ENCODE data around the gene MTX1.
A peak's percentile ranks its signal among the peaks of the same experiment; 100 is the strongest.
"Not testable (repeated sequence)": the region's sequence is repeated elsewhere in the genome, so short reads cannot be mapped to it uniquely, and the experiment has no call there.

Gene MTX1

GRCh38 chr1:155246796-155247195 lies 38.3 kb downstream of the MTX1 start:
- not testable (repeated sequence) for H2BK5ac ChIP-seq (ENCODE audit: low read length); H3K27me3 ChIP-seq (ENCODE audit: insufficient read depth, low read length, poor library complexity); H3K9ac ChIP-seq (ENCODE audit: low read length); H3K27ac ChIP-seq (ENCODE audit: low read depth, low read length); DNase-seq; H3K79me1 ChIP-seq (ENCODE audit: low read length); H2AK5ac ChIP-seq (ENCODE audit: low read length); H4K8ac ChIP-seq (ENCODE audit: low read depth, low read length); H3K56ac ChIP-seq (ENCODE audit: low read length); H3K4me1 ChIP-seq (ENCODE audit: control insufficient read depth, low read depth, low read length); H3K23ac ChIP-seq (ENCODE audit: low read length); H2BK15ac ChIP-seq (replicated peaks; ENCODE audit: low read depth); H3K4ac ChIP-seq (ENCODE audit: low read depth, low read length); H3K4me3 ChIP-seq (ENCODE audit: low read length); H4K5ac ChIP-seq (ENCODE audit: low read length); H3K4me2 ChIP-seq (ENCODE audit: low read length); H3K18ac ChIP-seq (ENCODE audit: low read length); H2BK120ac ChIP-seq (ENCODE audit: low read depth, low read length); H3K79me2 ChIP-seq (ENCODE audit: control insufficient read depth, insufficient read depth, low read length); H3K36me3 ChIP-seq (ENCODE audit: control insufficient read depth, insufficient read depth, low read length)
- no CpG with 5 or more reads among the region's 3 CpGs for whole genome bisulfite sequencing (ENCODE audit: extremely low coverage, insufficient coverage, low lambda C conversion rate)

- H2BK5ac ChIP-seq (ENCODE audit: low read length): no peak overlapping the region
- no peak overlapping the region for H4K8ac ChIP-seq (ENCODE audit: low read depth, low read length)
- no peak overlapping the region for H3K56ac ChIP-seq (ENCODE audit: low read length)
- no peak overlapping the region for H3K4me2 ChIP-seq (ENCODE audit: low read length)
- WGBS (ENCODE audit: extremely low coverage, insufficient coverage, low lambda C conversion rate): no CpG with 5 or more reads among the region's 26 CpGs
- no peaks in the 10 kb centered on the region for H3K36me3 ChIP-seq (ENCODE audit: control insufficient read depth, insufficient read depth, low read length)
- no peak overlapping the region for H3K4me3 ChIP-seq (ENCODE audit: low read length)
- H2BK120ac ChIP-seq (ENCODE audit: low read depth, low read length): no peak overlapping the region
- H3K9ac ChIP-seq (ENCODE audit: low read length): no peak overlapping the region
- H3K79me1 ChIP-seq (ENCODE audit: low read length): no peaks in the 10 kb centered on the region
- peaks cover 2% of the 10 kb centered on the region for H3K4me1 ChIP-seq (ENCODE audit: control insufficient read depth, low read depth, low read length)
- DNase-seq: no peak
- H3K4ac ChIP-seq (ENCODE audit: low read depth, low read length): no peak overlapping the region
- no peaks in the 10 kb centered on the region for H3K79me2 ChIP-seq (ENCODE audit: control insufficient read depth, insufficient read depth, low read length)
- H3K27me3 ChIP-seq (ENCODE audit: insufficient read depth, low read length, poor library complexity): no peaks in the 10 kb centered on the region
- H3K27ac ChIP-seq (ENCODE audit: low read depth, low read length): no peak overlapping the region
- no peak overlapping the region for H2BK15ac ChIP-seq (replicated peaks; ENCODE audit: low read depth)
- no peak overlapping the region for H2AK5ac ChIP-seq (ENCODE audit: low read length)
- no peak overlapping the region for H3K23ac ChIP-seq (ENCODE audit: low read length)
- H4K5ac ChIP-seq (ENCODE audit: low read length): no peak overlapping the region
- H3K18ac ChIP-seq (ENCODE audit: low read length): no peak overlapping the region
These were observed 39.4 kb downstream of the MTX1 start for GRCh38 chr1:155247667-155248553.

GRCh38 chr1:155250246-155250632 lies 41.7 kb downstream of the MTX1 start:
- Histone ChIP-seq H3K79me2 (ENCODE audit: control insufficient read depth, insufficient read depth, low read length) (no peaks in the 10 kb centered on the region), H2BK5ac (ENCODE audit: low read length) (no peak overlapping the region), H3K4me2 (ENCODE audit: low read length) (peak overlapping the region; percentile 74), H4K8ac (ENCODE audit: low read depth, low read length) (no peak overlapping the region), H3K4ac (ENCODE audit: low read depth, low read length) (peak overlapping the region; percentile 10), H3K36me3 (ENCODE audit: control insufficient read depth, insufficient read depth, low read length) (no peaks in the 10 kb centered on the region), H2BK15ac (replicated peaks; ENCODE audit: low read depth) (no peak overlapping the region), H2AK5ac (ENCODE audit: low read length) (peak overlapping the region; percentile 58), H3K56ac (ENCODE audit: low read length) (peak overlapping the region; percentile 92), H3K27ac (ENCODE audit: low read depth, low read length) (no peak overlapping the region), H3K79me1 (ENCODE audit: low read length) (peaks cover 4% of the 10 kb centered on the region), H3K4me3 (ENCODE audit: low read length) (peak overlapping the region; percentile 52), H3K4me1 (ENCODE audit: control insufficient read depth, low read depth, low read length) (peaks cover 8% of the 10 kb centered on the region), H3K23ac (ENCODE audit: low read length) (peak overlapping the region; percentile 92), H2BK120ac (ENCODE audit: low read depth, low read length) (no peak overlapping the region), H3K9ac (ENCODE audit: low read length) (peak overlapping the region; percentile 83), H4K5ac (ENCODE audit: low read length) (no peak overlapping the region), H3K18ac (ENCODE audit: low read length) (peak overlapping the region; percentile 20), H3K27me3 (ENCODE audit: insufficient read depth, low read length, poor library complexity) (no peaks in the 10 kb centered on the region)
- DNase-seq: no peak
- WGBS (ENCODE audit: extremely low coverage, insufficient coverage, low lambda C conversion rate): no CpG with 5 or more reads among the region's 28 CpGs

- peak overlapping the region; percentile 83 for H3K9ac ChIP-seq (ENCODE audit: low read length)
- H3K4me2 ChIP-seq (ENCODE audit: low read length): peak overlapping the region; percentile 74
- no peaks in the 10 kb centered on the region for H3K79me2 ChIP-seq (ENCODE audit: control insufficient read depth, insufficient read depth, low read length)
- H3K56ac ChIP-seq (ENCODE audit: low read length): peak overlapping the region; percentile 92
- no peak overlapping the region for H2BK15ac ChIP-seq (replicated peaks; ENCODE audit: low read depth)
- H2AK5ac ChIP-seq (ENCODE audit: low read length): no peak overlapping the region
- H3K23ac ChIP-seq (ENCODE audit: low read length): no peak overlapping the region
- H3K4ac ChIP-seq (ENCODE audit: low read depth, low read length): peak overlapping the region; percentile 10
- DNase-seq: peak; percentile 96
- peaks cover 4% of the 10 kb centered on the region for H3K79me1 ChIP-seq (ENCODE audit: low read length)
- no peak overlapping the region for H2BK5ac ChIP-seq (ENCODE audit: low read length)
- no CpG with 5 or more reads among the region's 23 CpGs for WGBS (ENCODE audit: extremely low coverage, insufficient coverage, low lambda C conversion rate)
- H2BK120ac ChIP-seq (ENCODE audit: low read depth, low read length): no peak overlapping the region
- no peaks in the 10 kb centered on the region for H3K27me3 ChIP-seq (ENCODE audit: insufficient read depth, low read length, poor library complexity)
- H3K4me3 ChIP-seq (ENCODE audit: low read length): peak overlapping the region; percentile 52
- no peak overlapping the region for H3K27ac ChIP-seq (ENCODE audit: low read depth, low read length)
- no peaks in the 10 kb centered on the region for H3K36me3 ChIP-seq (ENCODE audit: control insufficient read depth, insufficient read depth, low read length)
- peaks cover 8% of the 10 kb centered on the region for H3K4me1 ChIP-seq (ENCODE audit: control insufficient read depth, low read depth, low read length)
- H4K8ac ChIP-seq (ENCODE audit: low read depth, low read length): no peak overlapping the region
- no peak overlapping the region for H4K5ac ChIP-seq (ENCODE audit: low read length)
- peak overlapping the region; percentile 20 for H3K18ac ChIP-seq (ENCODE audit: low read length)
These were observed 42.3 kb downstream of the MTX1 start for GRCh38 chr1:155250633-155251449.

- no peak overlapping the region for H2AK5ac ChIP-seq (ENCODE audit: low read length)
- no peak for DNase-seq
- H3K23ac ChIP-seq (ENCODE audit: low read length): no peak overlapping the region
- no peaks in the 10 kb centered on the region for H3K36me3 ChIP-seq (ENCODE audit: control insufficient read depth, insufficient read depth, low read length)
- H3K9ac ChIP-seq (ENCODE audit: low read length): no peak overlapping the region
- no peak overlapping the region for H4K8ac ChIP-seq (ENCODE audit: low read depth, low read length)
- H3K4me2 ChIP-seq (ENCODE audit: low read length): no peak overlapping the region
- WGBS (ENCODE audit: extremely low coverage, insufficient coverage, low lambda C conversion rate): no CpG with 5 or more reads among the region's 7 CpGs
- peaks cover 4% of the 10 kb centered on the region for H3K79me1 ChIP-seq (ENCODE audit: low read length)
- H3K18ac ChIP-seq (ENCODE audit: low read length): no peak overlapping the region
- no peak overlapping the region for H4K5ac ChIP-seq (ENCODE audit: low read length)
- H3K4ac ChIP-seq (ENCODE audit: low read depth, low read length): no peak overlapping the region
- no peak overlapping the region for H2BK120ac ChIP-seq (ENCODE audit: low read depth, low read length)
- H2BK15ac ChIP-seq (replicated peaks; ENCODE audit: low read depth): no peak overlapping the region
- H3K27me3 ChIP-seq (ENCODE audit: insufficient read depth, low read length, poor library complexity): no peaks in the 10 kb centered on the region
- peaks cover 8% of the 10 kb centered on the region for H3K4me1 ChIP-seq (ENCODE audit: control insufficient read depth, low read depth, low read length)
- no peak overlapping the region for H3K27ac ChIP-seq (ENCODE audit: low read depth, low read length)
- H3K79me2 ChIP-seq (ENCODE audit: control insufficient read depth, insufficient read depth, low read length): no peaks in the 10 kb centered on the region
- no peak overlapping the region for H3K4me3 ChIP-seq (ENCODE audit: low read length)
- H2BK5ac ChIP-seq (ENCODE audit: low read length): no peak overlapping the region
- H3K56ac ChIP-seq (ENCODE audit: low read length): peak overlapping the region; percentile 42
These were observed 43.1 kb downstream of the MTX1 start for GRCh38 chr1:155251566-155251965.

All from mesendoderm (in vitro differentiated cells).